Transverse colon (tissue), 3 donors: ENCODE measurements around the gene CST1.

Experiments
- EP300 ChIP-seq: sonication (generic); formaldehyde crosslinking; IDR thresholded peaks from one replicate; pipeline ENCODE4 v1.6.1; 2017; ENCODE audit warnings: antibody characterized with exemption, low read depth
- POLR2A ChIP-seq: fragments of 450-650 bp; IDR thresholded peaks from one replicate; pipeline ENCODE4 v1.6.1; 2016; ENCODE audit warnings: antibody characterized with exemption, mild to moderate bottlenecking, moderate library complexity
- TF ChIP-seq, protein P1 (sequence below), 5 experiments: fragments of 200-600 bp in 3 of 5; fragments of 450-650 bp in 2 of 5; sonication (generic) in 3 of 5; IDR thresholded peaks; 1 replicate in 2 of 5; 2 replicates in 3 of 5; pipeline ENCODE4 v1.5.1; 2016 to 2017; ENCODE audit warnings: antibody characterized with exemption in 5 of 5, inconsistent platforms in 3 of 5, mild to moderate bottlenecking in 2 of 5, moderate library complexity in 1 of 5

DNA sequence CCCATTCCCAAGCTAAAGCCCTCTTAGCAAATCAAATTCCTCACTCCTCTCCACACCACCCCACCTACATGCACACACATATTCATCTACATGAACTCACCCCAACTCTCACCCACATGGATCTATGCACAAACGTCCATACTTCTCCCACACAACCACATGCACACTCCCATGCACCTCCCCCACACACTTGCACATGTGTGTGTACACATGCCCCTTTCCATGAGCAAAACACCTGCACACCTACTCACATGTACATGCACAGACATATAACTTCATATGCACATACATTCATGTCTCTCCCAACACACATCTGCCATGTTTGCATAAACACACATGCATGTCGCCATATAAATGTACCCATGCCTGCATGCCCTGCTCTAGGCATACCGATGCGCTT is 22.8 kb upstream of the CST1 start:
- TF ChIP-seq, protein P1, sequence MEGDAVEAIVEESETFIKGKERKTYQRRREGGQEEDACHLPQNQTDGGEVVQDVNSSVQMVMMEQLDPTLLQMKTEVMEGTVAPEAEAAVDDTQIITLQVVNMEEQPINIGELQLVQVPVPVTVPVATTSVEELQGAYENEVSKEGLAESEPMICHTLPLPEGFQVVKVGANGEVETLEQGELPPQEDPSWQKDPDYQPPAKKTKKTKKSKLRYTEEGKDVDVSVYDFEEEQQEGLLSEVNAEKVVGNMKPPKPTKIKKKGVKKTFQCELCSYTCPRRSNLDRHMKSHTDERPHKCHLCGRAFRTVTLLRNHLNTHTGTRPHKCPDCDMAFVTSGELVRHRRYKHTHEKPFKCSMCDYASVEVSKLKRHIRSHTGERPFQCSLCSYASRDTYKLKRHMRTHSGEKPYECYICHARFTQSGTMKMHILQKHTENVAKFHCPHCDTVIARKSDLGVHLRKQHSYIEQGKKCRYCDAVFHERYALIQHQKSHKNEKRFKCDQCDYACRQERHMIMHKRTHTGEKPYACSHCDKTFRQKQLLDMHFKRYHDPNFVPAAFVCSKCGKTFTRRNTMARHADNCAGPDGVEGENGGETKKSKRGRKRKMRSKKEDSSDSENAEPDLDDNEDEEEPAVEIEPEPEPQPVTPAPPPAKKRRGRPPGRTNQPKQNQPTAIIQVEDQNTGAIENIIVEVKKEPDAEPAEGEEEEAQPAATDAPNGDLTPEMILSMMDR (IDR thresholded peaks at IDR 0.05), result no peak
- TF ChIP-seq POLR2A (no peak), EP300 (no peak)
